Activated CD8-positive, alpha-beta T cell treated with anti-CD3 and anti-CD28 coated beads for 36 hours (primary cell): ENCODE data around the gene ITPKB. TPM values are rescaled to one million over a fixed set of nuclear protein-coding genes. Genes with fewer than 3 reads are reported as not detected.
"Not testable (repeated sequence)": the region's sequence is repeated elsewhere in the genome, so short reads cannot be mapped to it uniquely, and the experiment has no call there.

ENCODE experiments used
- ATAC-seq: fragments of 200-7000 bp; cut with Tn5 transposase; one replicate; pipeline ENCODE4 v1.10.0; 2021; ENCODE audit warnings: mild to moderate bottlenecking, moderate library complexity
- CTCF ChIA-PET: fragments of 350-600 bp; sonication (Branson Sonifier 250); formaldehyde crosslinking; loops from one replicate; lab custom pipeline; 2021; ENCODE audit warnings: antibody characterized with exemption; lab: Charles Lee
- POLR2A ChIA-PET: fragments of 350-600 bp; sonication (Branson Sonifier 250); formaldehyde crosslinking; loops from one replicate; lab custom pipeline; 2021; ENCODE audit warnings: antibody characterized with exemption; lab: Charles Lee
- DNase-seq: peaks from one replicate; pipeline ENCODE4 v3.0.0-alpha.2; 2020
- H3K27ac Mint-ChIP-seq: one replicate; pipeline ENCODE4 v1.8.0; 2021; ENCODE audit warnings: mild to moderate bottlenecking, mixed read lengths
- H3K27me3 Mint-ChIP-seq: one replicate; pipeline ENCODE4 v1.8.0; 2021; ENCODE audit warnings: mixed read lengths
- H3K36me3 Mint-ChIP-seq: one replicate; pipeline ENCODE4 v1.8.0; 2021; ENCODE audit warnings: low read depth, mixed read lengths
- H3K4me1 Mint-ChIP-seq: one replicate; pipeline ENCODE4 v1.8.0; 2021; ENCODE audit warnings: low read depth, mixed read lengths
- H3K4me3 Mint-ChIP-seq: one replicate; pipeline ENCODE4 v1.8.0; 2021; ENCODE audit warnings: mild to moderate bottlenecking, moderate library complexity, mixed read lengths
- H3K9me3 Mint-ChIP-seq: one replicate; pipeline ENCODE4 v1.8.0; 2021; ENCODE audit warnings: mixed read lengths
- CTCF ChIP-seq: fragments of 200-600 bp; IDR thresholded peaks from one replicate; pipeline ENCODE4 v1.8.0; 2022; ENCODE audit warnings: antibody characterized with exemption, mild to moderate bottlenecking
- intact Hi-C: fragments of 100-400 bp; cut with micrococcal nuclease; formaldehyde crosslinking; loops from one replicate; pipeline ENCODE4 v1.10.0; 2022
- total RNA-seq, 2 experiments: library from RNA; stranded (reverse); gene quantifications; one replicate each; pipeline ENCODE4 v1.2.3, GENCODE V29; 2021

ITPKB gene
- total RNA-seq, 2 experiments from 2014 or later, result 40.8 to 42.6 TPM

GRCh38 chr1:226778657-226779058 lies 39.6 kb upstream of the ITPKB start:
- no peak for TF ChIP-seq CTCF
- ChIA-PET CTCF (interaction anchor here (1.1 kb wide), 1 partner anchor 21 kb away, joined by 3 read pairs; no protein-coding TSS in a partner anchor), POLR2A (interaction anchor here (1.2 kb wide), 1 partner anchor 12 kb away, joined by 3 read pairs; no protein-coding TSS in a partner anchor)
- no peak for ATAC-seq
- Mint-ChIP-seq H3K4me1 (peaks cover 4% of the 10 kb centered on the region), H3K4me3 (no peak overlapping the region), H3K27me3 (no peaks in the 10 kb centered on the region), H3K36me3 (no peaks in the 10 kb centered on the region), H3K27ac (no peak overlapping the region), H3K9me3 (no peaks in the 10 kb centered on the region)
- intact Hi-C loops, result no loop called here
- no peak for DNase-seq

GRCh38 chr1:226776975-226777374 lies 37.9 kb upstream of the ITPKB start:
- CTCF ChIA-PET, result no interaction called here
- H3K4me3 Mint-ChIP-seq, result no peak overlapping the region
- peaks cover 8% of the 10 kb centered on the region for H3K4me1 Mint-ChIP-seq
- POLR2A ChIA-PET, result no interaction called here
- no peaks in the 10 kb centered on the region for H3K9me3 Mint-ChIP-seq
- no peak overlapping the region for H3K27ac Mint-ChIP-seq
- no peaks in the 10 kb centered on the region for H3K36me3 Mint-ChIP-seq
- no peak for DNase-seq
- no peaks in the 10 kb centered on the region for H3K27me3 Mint-ChIP-seq
- intact Hi-C loops, result no loop called here
- ATAC-seq, result no peak
- TF ChIP-seq CTCF, result no peak

DNA sequence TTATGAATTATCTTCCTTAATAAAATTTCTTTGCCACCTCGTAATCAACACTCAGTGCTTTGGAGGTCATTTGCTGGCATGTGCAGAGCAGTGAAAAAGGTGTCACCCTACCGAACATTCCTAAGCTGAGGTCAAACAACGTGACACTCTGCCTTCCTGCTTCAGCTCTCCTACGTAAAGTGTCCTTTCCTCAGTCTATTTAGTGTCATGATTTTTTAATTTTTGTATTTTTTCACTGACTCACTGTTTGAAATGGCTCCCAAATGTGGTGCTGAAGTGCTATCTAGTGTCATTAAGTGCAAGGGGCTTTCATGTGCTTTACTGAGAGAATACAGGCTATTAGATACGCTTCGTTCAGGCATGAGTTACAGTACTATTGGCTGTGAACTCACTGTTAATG lies 37.0 kb upstream of the ITPKB start:
- H3K4me1 Mint-ChIP-seq, result peaks cover 8% of the 10 kb centered on the region
- no peak for DNase-seq
- intact Hi-C loops, result no loop called here
- no peak for TF ChIP-seq CTCF
- no peak for ATAC-seq
- no peaks in the 10 kb centered on the region for H3K36me3 Mint-ChIP-seq
- H3K9me3 Mint-ChIP-seq, result no peaks in the 10 kb centered on the region
- no peaks in the 10 kb centered on the region for H3K27me3 Mint-ChIP-seq
- POLR2A ChIA-PET, result no interaction called here
- no peak overlapping the region for H3K27ac Mint-ChIP-seq
- CTCF ChIA-PET, result interaction anchor here (1.6 kb wide), 1 partner anchor 141 kb away, joined by 3 read pairs; no protein-coding TSS in a partner anchor
- H3K4me3 Mint-ChIP-seq, result no peak overlapping the region

- Mint-ChIP-seq H3K4me1 (peaks cover 5% of the 10 kb centered on the region), H3K9me3 (no peaks in the 10 kb centered on the region), H3K4me3 (no peak overlapping the region), H3K36me3 (no peaks in the 10 kb centered on the region), H3K27me3 (no peaks in the 10 kb centered on the region), H3K27ac (no peak overlapping the region)
- POLR2A ChIA-PET, result no interaction called here
- intact Hi-C loops, result no loop called here
- ATAC-seq, result no peak
- CTCF ChIA-PET, result interaction anchor here (1.2 kb wide), 1 partner anchor 10 kb away, joined by 4 read pairs; no protein-coding TSS in a partner anchor
- no peak for DNase-seq
- TF ChIP-seq CTCF, result no peak
Observed at GRCh38 chr1:226772446-226773139, 33.5 kb upstream of the ITPKB start.

DNA sequence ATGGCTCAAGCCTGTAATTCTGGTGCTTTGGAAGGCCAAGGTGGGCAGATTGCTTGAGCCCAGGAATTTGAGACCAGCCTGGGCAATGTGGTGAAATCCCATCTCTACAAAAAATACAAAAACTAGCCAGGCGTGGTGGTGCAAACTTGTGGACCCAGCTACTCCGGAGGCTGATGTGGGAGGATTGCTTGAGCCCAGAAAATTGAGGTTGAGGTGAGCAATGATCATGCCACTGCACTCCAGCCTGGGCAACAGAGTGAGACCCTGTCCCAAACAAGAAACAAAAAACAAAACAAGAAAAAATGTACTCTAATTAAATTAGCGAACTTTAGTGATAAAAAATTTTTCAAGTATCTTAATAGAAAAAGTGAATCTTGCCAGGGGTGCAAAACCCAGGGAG lies 28.1 kb upstream of the ITPKB start:
- H3K9me3 Mint-ChIP-seq, intact Hi-C loops, H3K27ac Mint-ChIP-seq, POLR2A ChIA-PET, H3K27me3 Mint-ChIP-seq, H3K36me3 Mint-ChIP-seq, ATAC-seq, H3K4me3 Mint-ChIP-seq, DNase-seq: not testable (repeated sequence)
- H3K4me1 Mint-ChIP-seq, result peaks cover 20% of the 10 kb centered on the region
- CTCF ChIA-PET, result interaction anchor here (1.0 kb wide), 1 partner anchor 141 kb away, joined by 3 read pairs; no protein-coding TSS in a partner anchor
